K562 (cell line): Measurements from ENCODE around the gene SLIRP. TPM values are rescaled to one million over a fixed set of nuclear protein-coding genes. Genes with fewer than 3 reads are reported as not detected.

Source experiments
- ELK3 ChIP-seq: fragments of 450-650 bp; formaldehyde crosslinking; IDR thresholded peaks from 2 replicates; pipeline ENCODE4 v1.4.0; 2020; ENCODE audit warnings: mild to moderate bottlenecking
- L3MBTL2 ChIP-seq: fragments of 450-650 bp; IDR thresholded peaks from 2 replicates; pipeline ENCODE4 v1.6.1; 2016; ENCODE audit warnings: mild to moderate bottlenecking, moderate library complexity
- PML ChIP-seq: IDR thresholded peaks from 2 replicates; pipeline ENCODE4 v1.6.1; 2012; ENCODE audit warnings: low read length, inconsistent platforms
- TARDBP ChIP-seq: fragments of 450-650 bp; IDR thresholded peaks from 2 replicates; pipeline ENCODE4 v1.6.1; 2016
- ZNF143 ChIP-seq: sonication (generic); formaldehyde crosslinking; IDR thresholded peaks from 2 replicates; pipeline ENCODE4 v1.9.0; 2022; ENCODE audit warnings: mild to moderate bottlenecking, missing genetic modification reagents
- polyA plus RNA-seq, 8 experiments: library from polyadenylated mRNA; depleted of rRNA in 4 of 8; stranded (reverse) in 5 of 8; unstranded in 3 of 8; fragments of >200 nt; fragmentation: Nextera tagmentation in 2 of 8; fragmentation: Illumina TruSeq in 1 of 8; extraction: Ambion mirVana in 2 of 8; extraction: Trizol in 1 of 8; gene quantifications; 2 replicates each; pipeline versions ENCODE4 v1.2.1 to v1.2.3, GENCODE V29; 2011 to 2014; ENCODE audit warnings: inconsistent platforms in 1 of 8, missing spikeins in 1 of 8
- total RNA-seq, 7 experiments: library from RNA; depleted of rRNA in 6 of 7; stranded (reverse); fragments of >200 nt in 6 of 7; fragmentation: Illumina TruSeq in 2 of 7; extraction: Trizol in 2 of 7; gene quantifications; 2 replicates each; pipeline versions ENCODE4 v1.2.1 to v1.2.3, GENCODE V29; 2011 to 2021; ENCODE audit warnings: low replicate concordance in 1 of 7
- TF ChIP-seq, protein P1 (sequence below), 2 experiments: fragments of 450-650 bp; IDR thresholded peaks; 2 replicates each; pipeline ENCODE4 v1.6.1; 2016; ENCODE audit warnings: mild to moderate bottlenecking in 2 of 2, borderline replicate concordance in 1 of 2, low read depth in 1 of 2, moderate library complexity in 1 of 2
- TF ChIP-seq, protein P2 (sequence below), 2 experiments: fragments of 450-650 bp; formaldehyde crosslinking in 1 of 2; IDR thresholded peaks; 2 replicates each; pipeline versions ENCODE4 v1.4.0 to v1.6.1; 2014 to 2020; ENCODE audit warnings: mild to moderate bottlenecking in 2 of 2, borderline replicate concordance in 1 of 2, low read depth in 1 of 2
- TF ChIP-seq, protein P3 (sequence below), 2 experiments: fragments of 450-650 bp in 1 of 2; sonication (generic) in 1 of 2; formaldehyde crosslinking; conservative IDR thresholded peaks; 2 replicates each; pipeline versions ENCODE4 v1.4.0 to v1.8.1; 2020 to 2022; ENCODE audit warnings: mild to moderate bottlenecking in 1 of 2, missing genetic modification reagents in 1 of 2

The SLIRP gene
- total and polyA plus RNA-seq, 9 of the 15 experiments (the other 6 are each of a cell fraction or from before 2014, with no cell fraction given) = 251 to 1,905 (median 491) TPM

- TF ChIP-seq, protein P1, sequence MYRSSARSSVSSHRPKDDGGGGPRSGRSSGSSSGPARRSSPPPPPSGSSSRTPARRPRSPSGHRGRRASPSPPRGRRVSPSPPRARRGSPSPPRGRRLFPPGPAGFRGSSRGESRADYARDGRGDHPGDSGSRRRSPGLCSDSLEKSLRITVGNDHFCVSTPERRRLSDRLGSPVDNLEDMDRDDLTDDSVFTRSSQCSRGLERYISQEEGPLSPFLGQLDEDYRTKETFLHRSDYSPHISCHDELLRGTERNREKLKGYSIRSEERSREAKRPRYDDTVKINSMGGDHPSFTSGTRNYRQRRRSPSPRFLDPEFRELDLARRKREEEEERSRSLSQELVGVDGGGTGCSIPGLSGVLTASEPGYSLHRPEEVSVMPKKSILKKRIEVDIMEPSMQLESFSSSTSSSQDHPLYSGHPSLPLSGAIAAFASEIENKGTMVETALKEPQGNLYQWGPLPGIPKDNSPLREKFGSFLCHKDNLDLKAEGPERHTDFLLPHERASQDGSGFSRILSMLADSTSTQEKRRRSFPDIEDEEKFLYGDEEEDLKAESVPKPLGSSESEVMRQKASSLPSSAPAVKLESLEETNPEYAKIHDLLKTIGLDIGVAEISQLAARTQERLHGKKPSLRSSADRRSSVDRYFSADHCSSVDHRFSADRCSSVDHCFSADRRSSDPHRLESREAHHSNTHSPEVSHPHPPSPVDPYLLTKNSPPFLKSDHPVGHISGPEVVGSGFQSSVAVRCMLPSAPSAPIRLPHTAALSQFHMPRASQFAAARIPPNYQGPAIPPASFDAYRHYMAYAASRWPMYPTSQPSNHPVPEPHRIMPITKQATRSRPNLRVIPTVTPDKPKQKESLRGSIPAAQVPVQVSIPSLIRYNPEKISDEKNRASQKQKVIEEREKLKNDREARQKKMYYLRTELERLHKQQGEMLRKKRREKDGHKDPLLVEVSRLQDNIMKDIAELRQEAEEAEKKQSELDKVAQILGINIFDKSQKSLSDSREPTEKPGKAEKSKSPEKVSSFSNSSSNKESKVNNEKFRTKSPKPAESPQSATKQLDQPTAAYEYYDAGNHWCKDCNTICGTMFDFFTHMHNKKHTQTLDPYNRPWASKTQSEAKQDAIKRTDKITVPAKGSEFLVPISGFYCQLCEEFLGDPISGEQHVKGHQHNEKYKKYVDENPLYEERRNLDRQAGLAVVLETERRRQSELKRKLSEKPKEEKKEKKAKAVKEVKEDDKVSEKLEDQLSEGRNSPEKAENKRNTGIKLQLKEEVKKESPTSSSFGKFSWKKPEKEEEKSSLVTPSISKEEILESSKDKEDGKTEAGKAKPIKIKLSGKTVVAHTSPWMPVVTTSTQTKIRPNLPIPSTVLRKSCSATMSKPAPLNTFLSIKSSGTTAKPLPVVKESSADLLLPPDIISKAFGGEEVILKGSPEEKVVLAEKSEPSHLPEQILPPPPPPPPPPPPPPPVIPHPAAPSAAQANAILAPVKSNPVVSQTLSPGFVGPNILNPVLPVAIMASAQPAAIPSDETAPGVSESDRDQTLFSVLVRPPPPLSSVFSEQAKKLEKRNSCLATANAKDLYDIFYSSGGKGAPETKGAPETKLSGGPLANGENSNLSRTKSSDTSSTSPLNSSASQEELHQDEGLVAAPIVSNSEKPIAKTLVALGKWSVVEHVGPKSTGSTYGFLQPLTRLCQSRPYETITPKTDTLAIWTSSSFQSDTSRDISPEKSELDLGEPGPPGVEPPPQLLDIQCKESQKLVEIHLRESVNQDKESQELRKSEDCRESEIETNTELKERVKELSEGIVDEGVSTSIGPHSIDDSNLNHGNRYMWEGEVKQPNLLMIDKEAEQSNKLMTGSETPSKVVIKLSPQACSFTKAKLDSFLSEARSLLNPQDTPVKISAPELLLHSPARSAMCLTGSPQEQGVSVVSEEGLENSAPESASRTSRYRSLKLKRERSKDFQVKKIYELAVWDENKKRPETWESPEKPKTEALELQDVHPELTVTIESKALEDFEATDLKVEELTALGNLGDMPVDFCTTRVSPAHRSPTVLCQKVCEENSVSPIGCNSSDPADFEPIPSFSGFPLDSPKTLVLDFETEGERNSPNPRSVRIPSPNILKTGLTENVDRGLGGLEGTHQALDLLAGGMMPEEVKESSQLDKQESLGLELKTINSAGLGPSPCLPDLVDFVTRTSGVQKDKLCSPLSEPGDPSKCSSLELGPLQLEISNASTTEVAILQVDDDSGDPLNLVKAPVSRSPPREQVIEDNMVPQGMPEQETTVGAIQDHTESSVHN (IDR thresholded peaks at IDR 0.05; ENCODE audit: borderline replicate concordance in 1 of 2, low read depth in 1 of 2) = no peak
- no peak for TF ChIP-seq L3MBTL2
- TF ChIP-seq, protein P2, sequence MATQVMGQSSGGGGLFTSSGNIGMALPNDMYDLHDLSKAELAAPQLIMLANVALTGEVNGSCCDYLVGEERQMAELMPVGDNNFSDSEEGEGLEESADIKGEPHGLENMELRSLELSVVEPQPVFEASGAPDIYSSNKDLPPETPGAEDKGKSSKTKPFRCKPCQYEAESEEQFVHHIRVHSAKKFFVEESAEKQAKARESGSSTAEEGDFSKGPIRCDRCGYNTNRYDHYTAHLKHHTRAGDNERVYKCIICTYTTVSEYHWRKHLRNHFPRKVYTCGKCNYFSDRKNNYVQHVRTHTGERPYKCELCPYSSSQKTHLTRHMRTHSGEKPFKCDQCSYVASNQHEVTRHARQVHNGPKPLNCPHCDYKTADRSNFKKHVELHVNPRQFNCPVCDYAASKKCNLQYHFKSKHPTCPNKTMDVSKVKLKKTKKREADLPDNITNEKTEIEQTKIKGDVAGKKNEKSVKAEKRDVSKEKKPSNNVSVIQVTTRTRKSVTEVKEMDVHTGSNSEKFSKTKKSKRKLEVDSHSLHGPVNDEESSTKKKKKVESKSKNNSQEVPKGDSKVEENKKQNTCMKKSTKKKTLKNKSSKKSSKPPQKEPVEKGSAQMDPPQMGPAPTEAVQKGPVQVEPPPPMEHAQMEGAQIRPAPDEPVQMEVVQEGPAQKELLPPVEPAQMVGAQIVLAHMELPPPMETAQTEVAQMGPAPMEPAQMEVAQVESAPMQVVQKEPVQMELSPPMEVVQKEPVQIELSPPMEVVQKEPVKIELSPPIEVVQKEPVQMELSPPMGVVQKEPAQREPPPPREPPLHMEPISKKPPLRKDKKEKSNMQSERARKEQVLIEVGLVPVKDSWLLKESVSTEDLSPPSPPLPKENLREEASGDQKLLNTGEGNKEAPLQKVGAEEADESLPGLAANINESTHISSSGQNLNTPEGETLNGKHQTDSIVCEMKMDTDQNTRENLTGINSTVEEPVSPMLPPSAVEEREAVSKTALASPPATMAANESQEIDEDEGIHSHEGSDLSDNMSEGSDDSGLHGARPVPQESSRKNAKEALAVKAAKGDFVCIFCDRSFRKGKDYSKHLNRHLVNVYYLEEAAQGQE (IDR thresholded peaks at IDR 0.05; ENCODE audit: borderline replicate concordance) = peak; percentile 12; the same call in 1 of the 2 replicates
- TF ChIP-seq, protein P2 (CRISPR knock-in tag; IDR thresholded peaks at IDR 0.05; ENCODE audit: low read depth) = no peak
- TF ChIP-seq PML = no peak
- no peak for TF ChIP-seq TARDBP
- peak; percentile 89 for TF ChIP-seq ZNF143
- no peak for TF ChIP-seq ELK3 (CRISPR knock-in tag)
- TF ChIP-seq, protein P3, sequence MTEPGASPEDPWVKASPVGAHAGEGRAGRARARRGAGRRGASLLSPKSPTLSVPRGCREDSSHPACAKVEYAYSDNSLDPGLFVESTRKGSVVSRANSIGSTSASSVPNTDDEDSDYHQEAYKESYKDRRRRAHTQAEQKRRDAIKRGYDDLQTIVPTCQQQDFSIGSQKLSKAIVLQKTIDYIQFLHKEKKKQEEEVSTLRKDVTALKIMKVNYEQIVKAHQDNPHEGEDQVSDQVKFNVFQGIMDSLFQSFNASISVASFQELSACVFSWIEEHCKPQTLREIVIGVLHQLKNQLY (CRISPR knock-in tag; conservative IDR thresholded peaks at IDR 0.05) = no peak
These were observed 53.5 kb downstream of the SLIRP start (continued) for GRCh38 chr14:77761205-77761931.
